AG09309 (cell line): ENCODE results near the gene LIG3.

ENCODE experiments used
- DNase-seq: peaks from one replicate; pipeline ENCODE4 v3.0.0-alpha.2; 2010; ENCODE audit warnings: low read depth
- H3K4me3 ChIP-seq: 2 replicates; pipeline ENCODE4 v1.5.1; 2011; ENCODE audit warnings: mild to moderate bottlenecking, low read depth, low read length, moderate library complexity; ENCODE audit not compliant: control insufficient read depth
- CTCF ChIP-seq: IDR thresholded peaks from 2 replicates; pipeline ENCODE4 v1.5.1; 2011; ENCODE audit warnings: mild to moderate bottlenecking, low read depth, low read length, inconsistent platforms; ENCODE audit not compliant: insufficient read depth, control insufficient read depth; ENCODE audit errors: missing control alignments

The LIG3 gene

GRCh38 chr17:34989473-34989872 is 9.2 kb downstream of the LIG3 start:
- H3K4me3 ChIP-seq, result no peak overlapping the region
- no peak for TF ChIP-seq CTCF
- no peak for DNase-seq

- TF ChIP-seq CTCF, result no peak
- H3K4me3 ChIP-seq, result no peak overlapping the region
- no peak for DNase-seq
Measured at GRCh38 chr17:34990921-34991365, 10.6 kb downstream of the LIG3 start.

- no peak overlapping the region for H3K4me3 ChIP-seq
- no peak for TF ChIP-seq CTCF
Measured at GRCh38 chr17:34991606-34992005, 11.3 kb downstream of the LIG3 start.

GRCh38 chr17:34993031-34993430 is 12.7 kb downstream of the LIG3 start:
- no peak for DNase-seq
- H3K4me3 ChIP-seq, result no peak overlapping the region
- TF ChIP-seq CTCF, result no peak

More at GRCh38 chr17:34991606-34992005, 11.3 kb downstream of the LIG3 start:
- no peak for DNase-seq

DNA sequence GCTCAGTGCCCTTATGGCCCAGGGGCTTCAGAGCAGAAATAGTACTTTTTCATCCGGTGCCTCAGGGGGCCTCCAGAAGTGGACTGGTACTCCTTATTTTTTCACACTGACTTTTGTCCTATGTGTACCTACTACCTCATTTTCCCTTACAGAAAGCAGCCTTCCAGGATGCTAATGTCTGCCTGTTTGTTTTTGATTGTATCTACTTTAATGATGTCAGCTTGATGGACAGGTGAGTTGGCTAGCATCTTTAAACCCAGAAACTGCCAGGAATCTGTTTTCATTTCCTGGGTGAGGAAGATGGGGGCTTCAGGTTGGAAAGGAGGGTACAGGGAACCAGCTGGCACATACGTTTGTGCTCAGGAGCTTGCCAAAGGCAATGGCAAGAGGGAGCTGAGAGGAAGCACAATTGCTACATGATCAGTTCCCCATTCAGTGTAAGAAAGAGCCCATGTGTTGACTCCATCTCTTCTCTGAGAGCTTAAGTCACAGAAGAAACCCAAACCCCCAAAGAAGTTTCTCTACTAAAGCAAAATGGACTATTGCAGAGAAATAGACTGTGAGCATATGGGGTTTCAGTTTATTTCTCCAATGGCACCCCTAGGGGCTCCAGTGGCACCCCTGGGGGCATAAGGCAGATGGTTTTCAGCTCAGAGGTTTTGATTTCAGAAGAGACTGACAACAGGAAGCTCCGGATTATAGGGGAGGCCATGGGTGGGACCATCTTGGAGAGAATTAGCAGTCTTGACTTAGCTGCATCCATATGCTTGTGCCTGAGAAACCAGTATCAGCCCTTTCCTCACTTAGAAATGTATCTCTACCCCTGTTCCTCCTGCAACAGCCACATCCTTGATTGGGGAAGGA is 16.3 kb downstream of the LIG3 start:
- no peak overlapping the region for H3K4me3 ChIP-seq
- no peak for DNase-seq
- no peak for TF ChIP-seq CTCF

DNA sequence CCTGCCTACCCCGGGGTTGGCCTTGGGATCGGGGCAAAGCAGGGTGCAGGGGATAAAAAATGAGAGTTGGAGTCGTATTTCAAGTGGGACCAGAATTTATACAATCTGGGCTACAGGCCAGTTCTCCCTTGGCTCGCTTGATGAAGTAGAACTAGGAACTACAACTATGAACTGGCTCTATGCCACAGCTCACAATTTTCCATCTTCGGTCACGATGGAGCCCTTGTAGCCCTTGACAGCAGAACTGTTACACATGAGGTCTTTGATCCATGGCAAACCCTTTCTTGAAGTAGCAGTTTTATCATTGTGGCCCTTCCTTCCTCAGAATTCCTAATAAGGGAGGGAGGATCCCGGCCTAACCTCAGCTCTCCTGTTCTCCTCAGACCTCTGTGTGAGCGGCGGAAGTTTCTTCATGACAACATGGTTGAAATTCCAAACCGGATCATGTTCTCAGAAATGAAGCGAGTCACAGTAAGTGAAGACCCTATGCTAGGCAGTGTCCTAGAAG is 17.1 kb downstream of the LIG3 start:
- no peak overlapping the region for H3K4me3 ChIP-seq
- DNase-seq, result no peak
- no peak for TF ChIP-seq CTCF
